Mucosa of descending colon (tissue), 3 donors: Measurements from ENCODE around the gene CACNA2D1. TPM values are rescaled to one million over a fixed set of nuclear protein-coding genes. Genes with fewer than 3 reads are reported as not detected.
"Not testable (repeated sequence)": the region's sequence is repeated elsewhere in the genome, so short reads cannot be mapped to it uniquely, and the experiment has no call there.

Experiments used
- ATAC-seq: fragments of 200-7000 bp; cut with Tn5 transposase; one replicate; pipeline ENCODE4 v1.9.1; 2020; ENCODE audit warnings: mild to moderate bottlenecking, moderate library complexity
- DNase-seq, 3 donors: peaks; one replicate each; pipeline ENCODE4 v3.0.0-alpha.2; 2020
- H3K36me3 ChIP-seq: fragments of 200-600 bp; one replicate; pipeline ENCODE4 v1.8.0; 2021; ENCODE audit warnings: low read depth, mild to moderate bottlenecking
- H3K4me1 ChIP-seq: fragments of 200-600 bp; one replicate; pipeline ENCODE4 v1.8.0; 2021; ENCODE audit warnings: low read depth, mild to moderate bottlenecking
- H3K4me3 ChIP-seq: fragments of 200-600 bp; one replicate; pipeline ENCODE4 v1.8.0; 2021; ENCODE audit warnings: mild to moderate bottlenecking
- H3K9me3 ChIP-seq: fragments of 200-600 bp; one replicate; pipeline ENCODE4 v1.8.0; 2021; ENCODE audit warnings: mild to moderate bottlenecking
- intact Hi-C, 2 donors: fragments of 100-400 bp; cut with DNase I in 1 of 2; cut with micrococcal nuclease in 1 of 2; formaldehyde crosslinking; loops; one replicate each; pipeline versions ENCODE4 v1.11.0 to v1.11.1; 2022; cut with DNase I, micrococcal nuclease
- total RNA-seq, 3 donors: library from RNA; stranded (reverse); fragmentation: NEBNext Ultra II Directional in 2 of 3; extraction: Animal tissue kit (Norgen Biotek cat#: 25700) in 2 of 3; gene quantifications; one replicate each; pipeline versions ENCODE4 v1.2.1 to v1.2.4, GENCODE V29; 2021 to 2023
- TF ChIP-seq, protein P1 (sequence below): fragments of 200-600 bp; IDR thresholded peaks from one replicate; pipeline ENCODE4 v1.8.0; 2022; ENCODE audit warnings: antibody characterized with exemption, mild to moderate bottlenecking
- donor health status: DM: no; HTN: no; CAD: no; lungs with moderate emphysema.
- donor health status: DM: no; HTN: no; CAD: no.
- donor health status: DM: no; HTN: yes; CAD: no.

The CACNA2D1 gene
- total RNA-seq, 3 donors from 2014 or later, result 3.9 to 44.1 (median 6.9) TPM

DNA sequence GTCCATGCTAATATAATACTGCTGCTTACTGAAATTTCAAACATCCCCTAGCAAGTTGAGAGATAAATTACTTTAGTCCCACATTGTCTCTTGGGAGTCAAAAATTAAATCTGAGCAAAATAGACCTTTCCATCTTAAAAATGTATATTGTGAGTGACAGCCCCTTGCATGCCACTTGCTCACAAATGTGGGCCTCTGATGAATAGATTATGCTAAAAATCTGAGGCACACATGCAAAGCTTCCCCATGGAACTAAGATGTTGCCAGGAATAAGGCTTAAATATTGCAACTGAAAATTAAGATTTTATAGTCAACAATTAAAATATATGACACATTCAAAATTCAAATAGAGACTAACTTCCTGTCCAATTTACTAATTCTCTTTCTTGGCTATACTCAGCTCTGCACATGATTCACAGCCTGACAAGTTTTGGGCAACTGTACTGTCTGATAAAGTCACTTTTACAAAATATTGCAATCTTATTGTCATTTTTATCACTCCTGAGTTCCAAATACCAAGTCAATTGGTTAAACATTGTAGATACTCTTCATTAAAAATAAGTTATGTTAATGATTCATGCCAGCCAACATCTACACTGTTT is 301.2 kb downstream of the CACNA2D1 start:
- H3K36me3 ChIP-seq, result no peaks in the 10 kb centered on the region
- ATAC-seq (no peak), DNase-seq (no peak)
- H3K9me3 ChIP-seq, result no peaks in the 10 kb centered on the region
- no peaks in the 10 kb centered on the region for H3K4me1 ChIP-seq
- TF ChIP-seq, protein P1, sequence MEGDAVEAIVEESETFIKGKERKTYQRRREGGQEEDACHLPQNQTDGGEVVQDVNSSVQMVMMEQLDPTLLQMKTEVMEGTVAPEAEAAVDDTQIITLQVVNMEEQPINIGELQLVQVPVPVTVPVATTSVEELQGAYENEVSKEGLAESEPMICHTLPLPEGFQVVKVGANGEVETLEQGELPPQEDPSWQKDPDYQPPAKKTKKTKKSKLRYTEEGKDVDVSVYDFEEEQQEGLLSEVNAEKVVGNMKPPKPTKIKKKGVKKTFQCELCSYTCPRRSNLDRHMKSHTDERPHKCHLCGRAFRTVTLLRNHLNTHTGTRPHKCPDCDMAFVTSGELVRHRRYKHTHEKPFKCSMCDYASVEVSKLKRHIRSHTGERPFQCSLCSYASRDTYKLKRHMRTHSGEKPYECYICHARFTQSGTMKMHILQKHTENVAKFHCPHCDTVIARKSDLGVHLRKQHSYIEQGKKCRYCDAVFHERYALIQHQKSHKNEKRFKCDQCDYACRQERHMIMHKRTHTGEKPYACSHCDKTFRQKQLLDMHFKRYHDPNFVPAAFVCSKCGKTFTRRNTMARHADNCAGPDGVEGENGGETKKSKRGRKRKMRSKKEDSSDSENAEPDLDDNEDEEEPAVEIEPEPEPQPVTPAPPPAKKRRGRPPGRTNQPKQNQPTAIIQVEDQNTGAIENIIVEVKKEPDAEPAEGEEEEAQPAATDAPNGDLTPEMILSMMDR, result no peak
- intact Hi-C loops, result no loop called here
- H3K4me3 ChIP-seq, result no peak overlapping the region

- Histone ChIP-seq H3K36me3 (no peaks in the 10 kb centered on the region), H3K4me3 (no peak overlapping the region), H3K9me3 (no peaks in the 10 kb centered on the region), H3K4me1 (no peaks in the 10 kb centered on the region)
- TF ChIP-seq, protein P1, result no peak
- DNase-seq, result no peak
- ATAC-seq, result no peak
- intact Hi-C loops, result no loop called here
Observed at GRCh38 chr7:82141427-82141826, 302.1 kb downstream of the CACNA2D1 start.

- H3K36me3 ChIP-seq, H3K4me3 ChIP-seq, H3K9me3 ChIP-seq, H3K4me1 ChIP-seq, ATAC-seq, DNase-seq, intact Hi-C loops: not testable (repeated sequence)
Observed at GRCh38 chr7:82140608-82141007, 303.0 kb downstream of the CACNA2D1 start.

DNA sequence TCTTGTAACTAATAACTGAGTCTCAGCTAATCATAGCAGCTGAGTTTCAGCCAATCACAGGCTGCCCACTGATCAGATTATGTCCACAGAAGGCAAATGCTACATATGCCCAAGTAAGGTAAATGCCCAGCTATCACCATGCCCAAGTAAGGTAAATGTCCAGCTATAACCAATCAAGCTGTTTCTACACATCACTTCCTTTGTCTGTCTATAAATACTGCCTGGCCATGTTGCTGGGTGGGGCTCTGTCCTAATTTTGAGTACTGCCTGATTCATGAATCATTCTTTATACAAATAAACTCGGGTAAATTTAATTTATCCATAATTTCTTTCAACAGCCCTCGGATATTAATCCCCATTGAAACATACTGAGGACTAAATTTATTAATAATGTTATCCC is 312.4 kb downstream of the CACNA2D1 start:
- ATAC-seq (no peak), DNase-seq (no peak)
- intact Hi-C loops, result no loop called here
- H3K9me3 ChIP-seq, result no peaks in the 10 kb centered on the region
- TF ChIP-seq, protein P1, result no peak
- H3K36me3 ChIP-seq, result no peaks in the 10 kb centered on the region
- H3K4me1 ChIP-seq, result no peaks in the 10 kb centered on the region
- no peak overlapping the region for H3K4me3 ChIP-seq

- no peaks in the 10 kb centered on the region for H3K4me1 ChIP-seq
- intact Hi-C loops, result no loop called here
- DNase-seq (no peak), ATAC-seq (no peak)
- H3K9me3 ChIP-seq, result peaks cover 4% of the 10 kb centered on the region
- no peaks in the 10 kb centered on the region for H3K36me3 ChIP-seq
- TF ChIP-seq, protein P1, result no peak
- no peak overlapping the region for H3K4me3 ChIP-seq
Observed at GRCh38 chr7:82129091-82129490, 314.5 kb downstream of the CACNA2D1 start.

GRCh38 chr7:82128546-82128945 is 315.0 kb downstream of the CACNA2D1 start:
- intact Hi-C loops, result no loop called here
- ATAC-seq (no peak), DNase-seq (no peak)
- no peak overlapping the region for H3K4me3 ChIP-seq
- no peaks in the 10 kb centered on the region for H3K4me1 ChIP-seq
- no peaks in the 10 kb centered on the region for H3K36me3 ChIP-seq
- TF ChIP-seq, protein P1, result no peak
- H3K9me3 ChIP-seq, result peaks cover 6% of the 10 kb centered on the region
